GM18858 (cell line): ENCODE data around the gene MAN2B1.
"Not testable (repeated sequence)": the region's sequence is repeated elsewhere in the genome, so short reads cannot be mapped to it uniquely, and the experiment has no call there.

Experiments used
- ATAC-seq: cut with Tn5 transposase; IDR thresholded peaks from one replicate; pipeline ENCODE4 v1.9.1; 2021; ENCODE audit not compliant: unreplicated experiment

MAN2B1 gene

DNA sequence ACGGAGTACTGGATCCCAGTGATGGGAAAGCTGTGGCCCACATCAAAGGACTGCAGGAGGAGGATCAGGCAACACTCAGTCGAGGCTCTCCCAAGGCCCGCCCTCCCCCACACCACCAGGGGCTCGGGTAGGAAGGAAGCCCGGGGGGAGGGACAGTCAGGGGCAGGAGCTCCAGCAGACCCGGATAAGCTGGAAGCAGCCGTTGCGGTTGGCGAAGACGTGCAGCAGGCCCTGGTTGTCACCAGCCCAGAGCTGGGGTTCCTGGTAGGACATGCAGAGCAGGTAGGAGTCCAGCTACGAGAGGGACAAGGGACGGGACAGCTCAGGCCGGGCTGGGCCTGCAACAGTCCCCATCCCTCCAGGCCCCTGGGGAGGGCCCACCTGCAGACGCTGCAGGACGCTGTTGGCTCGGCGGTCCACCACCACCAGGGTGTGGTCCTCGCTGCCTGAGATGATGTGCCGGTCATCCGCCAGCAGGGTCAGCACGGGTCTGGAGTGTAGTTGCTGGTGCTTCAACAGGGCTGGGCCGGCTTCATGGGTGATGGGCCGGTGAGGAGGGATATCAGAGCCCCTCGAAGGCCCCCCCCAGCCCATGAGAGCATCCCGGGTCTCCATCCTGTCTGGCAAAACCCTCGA is 23.2 kb upstream of the MAN2B1 start:
- ATAC-seq, result no peak

DNA sequence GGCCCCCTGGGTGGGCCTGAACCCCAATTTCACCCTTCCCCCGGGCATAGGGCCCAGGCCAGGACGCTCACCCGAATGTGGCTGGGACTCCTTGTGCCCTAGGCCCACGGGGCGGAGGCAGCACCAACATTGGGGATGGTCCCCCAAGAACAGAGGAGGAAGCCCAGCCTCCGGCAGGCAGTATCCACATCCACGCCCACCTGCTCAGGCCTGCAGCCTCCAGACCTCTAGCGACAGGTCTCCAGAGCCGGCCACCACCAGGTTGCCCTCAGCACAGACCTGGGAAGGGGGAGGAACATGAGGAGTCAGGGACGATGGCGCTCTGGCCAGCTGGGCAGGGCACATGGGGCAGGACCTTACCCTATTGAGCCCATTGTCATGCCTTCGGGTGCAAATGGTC is 22.5 kb upstream of the MAN2B1 start:
- ATAC-seq, result no peak

GRCh38 chr19:12687496-12688196 is 21.1 kb upstream of the MAN2B1 start, which contains the start of gene GNG14:
GNG14 (plus strand) TSS chr19:12687998; CDS start chr19:12688049, 51 bp downstream.
- ATAC-seq, result no peak

DNA sequence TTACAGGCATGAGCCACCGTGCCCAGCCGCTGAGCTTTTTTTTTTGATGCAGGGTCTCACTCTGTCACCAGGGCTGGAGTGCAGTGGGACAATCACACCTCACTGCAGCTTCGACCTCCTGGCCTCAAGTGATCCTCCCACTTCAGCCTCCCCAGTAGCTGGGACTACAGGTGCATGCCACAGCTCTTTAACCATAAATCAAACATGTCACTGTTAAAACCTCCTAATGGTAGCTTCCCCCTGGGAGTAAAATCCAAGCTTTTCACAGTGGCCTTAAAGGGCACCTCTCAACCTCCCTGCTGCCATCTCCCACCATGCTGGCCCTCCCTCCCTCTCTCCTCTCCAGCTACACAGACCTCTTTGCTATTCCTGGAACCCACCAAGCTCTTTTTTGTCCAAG is 19.3 kb upstream of the MAN2B1 start:
- no peak for ATAC-seq

- ATAC-seq, result peak; percentile 45
Observed at GRCh38 chr19:12681074-12681987, 14.8 kb upstream of the MAN2B1 start, which contains the start of gene DHPS. DHPS (minus strand) TSS chr19:12681880; CDS start chr19:12681766, 114 bp downstream.

- no peak for ATAC-seq
Observed at GRCh38 chr19:12680034-12680433, 13.5 kb upstream of the MAN2B1 start.

DNA sequence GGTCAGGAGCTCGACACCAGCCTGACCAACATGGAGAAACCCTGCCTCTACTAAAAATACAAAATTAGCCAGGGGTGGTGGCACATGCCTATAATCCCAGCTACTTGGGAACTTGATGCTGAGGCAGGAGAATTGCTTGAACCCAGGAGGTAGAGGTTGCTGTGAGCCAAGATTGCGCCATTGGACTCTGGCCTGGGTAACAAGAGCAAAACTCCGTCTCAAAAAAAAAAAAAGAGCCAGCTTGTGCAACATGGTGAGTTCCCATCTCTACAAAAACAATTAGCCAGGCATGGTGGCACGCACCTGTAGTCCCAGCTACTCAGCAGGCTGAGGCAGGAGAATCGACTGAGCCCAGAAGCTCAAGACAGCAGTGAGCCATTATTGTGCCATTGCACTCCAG is 11.5 kb upstream of the MAN2B1 start:
- not testable (repeated sequence) for ATAC-seq

DNA sequence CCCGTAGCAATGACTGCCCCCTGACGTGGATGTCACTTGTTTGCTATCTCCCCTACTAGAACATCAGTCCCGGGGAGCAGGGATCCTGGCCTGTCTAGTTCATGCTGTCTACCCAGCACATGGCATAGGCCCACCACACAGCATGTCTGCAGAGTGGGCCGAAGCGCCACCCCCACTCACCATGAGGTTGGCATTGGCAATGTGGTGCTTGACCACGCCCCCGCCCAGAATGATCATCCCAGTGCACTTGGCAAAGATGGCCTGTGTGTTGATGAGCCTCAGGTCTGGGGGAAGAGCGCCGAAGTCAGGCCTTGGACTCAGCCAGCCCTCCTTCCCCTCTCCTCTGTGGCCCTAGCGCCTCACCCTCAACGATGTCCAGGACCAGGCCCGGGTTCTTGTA is 10.4 kb upstream of the MAN2B1 start:
- no peak for ATAC-seq

DNA sequence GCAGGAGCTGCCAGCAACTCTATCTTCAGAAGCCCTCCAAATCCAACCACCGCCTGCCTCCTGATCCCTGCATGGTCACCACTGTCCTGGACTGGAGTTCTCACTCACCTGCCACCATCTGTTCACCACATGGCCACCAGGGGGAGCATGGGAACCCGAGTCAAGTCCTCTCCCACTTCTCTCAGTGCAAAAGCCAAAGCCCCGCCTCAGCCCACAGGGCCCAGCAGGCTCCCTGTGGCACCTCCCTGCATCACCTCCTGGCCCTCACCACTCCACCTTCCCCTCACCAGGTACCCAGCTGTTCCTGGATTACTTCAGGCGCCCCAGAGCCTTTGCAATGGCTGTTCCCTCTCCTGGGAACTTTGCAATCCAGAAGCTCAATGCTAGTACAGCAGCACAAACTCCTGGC is 9.8 kb upstream of the MAN2B1 start:
- ATAC-seq, result no peak

- no peak for ATAC-seq
Observed at GRCh38 chr19:12675940-12676339, 9.4 kb upstream of the MAN2B1 start.

GRCh38 chr19:12675399-12675798 is 8.9 kb upstream of the MAN2B1 start:
- no peak for ATAC-seq

- no peak for ATAC-seq
Observed at GRCh38 chr19:12672744-12673143, 6.2 kb upstream of the MAN2B1 start.

DNA sequence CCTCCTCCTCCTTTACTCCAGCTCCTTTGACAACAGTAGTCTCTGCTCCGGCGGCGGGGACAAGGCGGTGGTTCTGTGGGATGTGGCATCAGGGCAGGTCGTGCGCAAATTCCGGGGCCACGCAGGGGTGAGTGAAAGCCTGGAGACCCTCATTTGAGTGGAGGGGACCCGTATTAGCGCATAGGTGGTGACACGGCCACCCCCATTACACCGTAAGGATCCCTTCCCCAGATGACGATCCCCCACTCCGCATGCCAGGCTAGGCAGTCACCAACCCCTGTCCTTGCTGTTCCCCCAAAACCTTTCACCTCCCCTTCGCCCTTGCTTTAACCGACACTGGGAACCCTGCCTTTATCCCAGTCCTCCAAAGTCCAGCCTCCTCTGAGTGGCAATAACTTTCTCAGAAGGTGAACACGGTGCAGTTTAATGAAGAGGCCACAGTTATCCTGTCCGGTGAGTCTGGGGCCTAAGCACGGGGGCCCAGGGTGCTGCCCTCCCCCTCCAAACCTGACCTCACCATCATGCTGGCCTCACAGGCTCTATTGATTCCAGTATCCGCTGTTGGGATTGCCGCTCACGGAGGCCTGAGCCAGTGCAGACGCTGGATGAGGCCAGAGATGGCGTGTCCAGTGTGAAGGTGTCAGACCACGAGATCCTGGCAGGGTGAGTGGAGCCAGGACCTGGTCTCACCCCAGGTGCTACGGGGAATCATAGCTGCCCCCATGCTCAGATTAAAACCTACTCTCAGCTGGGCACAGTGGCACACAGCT is 3.8 kb upstream of the MAN2B1 start:
- no peak for ATAC-seq

DNA sequence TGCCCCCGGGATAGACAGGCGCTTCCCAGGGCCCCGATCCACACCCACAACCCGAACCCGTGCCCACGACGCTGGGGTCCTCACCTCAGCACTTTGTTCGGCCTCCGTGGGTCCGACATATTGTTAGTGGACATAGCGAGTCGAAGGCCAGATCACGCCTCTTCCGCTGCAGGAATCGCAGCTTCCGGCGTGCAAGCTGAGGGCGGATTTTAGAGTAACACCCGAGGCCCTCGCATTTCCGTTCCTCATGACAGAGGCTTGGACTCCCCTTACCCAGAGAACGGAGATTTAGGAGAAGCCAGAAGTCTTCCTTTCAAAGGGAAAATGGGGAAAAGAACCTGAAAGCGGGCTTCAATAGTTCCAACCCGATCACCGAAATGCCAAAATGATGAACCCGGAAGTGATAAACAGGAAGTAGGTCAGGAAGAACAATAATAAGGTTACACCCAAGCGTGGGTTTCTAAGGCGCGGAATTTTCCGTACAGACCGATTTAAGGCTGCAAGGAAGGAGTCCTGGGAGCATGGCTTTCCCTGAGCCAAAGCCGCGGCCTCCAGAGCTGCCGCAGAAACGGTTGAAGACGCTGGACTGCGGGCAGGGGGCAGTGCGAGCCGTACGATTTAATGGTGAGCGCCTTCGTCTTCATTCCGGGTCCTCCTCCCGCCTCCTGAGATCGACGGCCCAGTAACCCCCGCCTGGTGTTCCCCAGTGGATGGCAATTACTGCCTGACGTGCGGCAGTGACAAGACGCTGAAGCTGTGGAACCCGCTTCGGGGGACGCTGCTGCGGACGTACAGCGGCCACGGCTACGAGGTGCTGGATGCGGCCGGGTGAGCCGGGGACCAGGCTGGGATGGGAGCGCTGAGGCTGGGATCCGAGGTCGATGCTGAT is 3.0 kb upstream of the MAN2B1 start:
- no peak for ATAC-seq

DNA sequence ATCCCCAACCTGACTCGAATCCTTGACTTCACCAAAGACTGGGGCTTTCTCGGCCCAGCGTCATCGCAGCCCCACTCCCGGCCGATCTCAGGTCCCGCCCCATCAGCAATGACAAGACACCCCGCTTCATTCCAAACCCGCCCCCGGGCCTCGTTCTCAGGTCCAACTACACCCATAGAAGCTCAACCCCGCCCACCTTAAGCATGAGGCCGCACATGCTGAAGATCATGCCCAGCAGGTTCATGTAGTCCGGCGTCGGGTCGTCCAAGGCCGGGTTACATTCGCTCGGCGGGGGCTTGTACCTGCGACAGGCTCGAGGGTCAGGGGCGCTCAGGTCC is 2.4 kb upstream of the MAN2B1 start:
- ATAC-seq, result no peak

DNA sequence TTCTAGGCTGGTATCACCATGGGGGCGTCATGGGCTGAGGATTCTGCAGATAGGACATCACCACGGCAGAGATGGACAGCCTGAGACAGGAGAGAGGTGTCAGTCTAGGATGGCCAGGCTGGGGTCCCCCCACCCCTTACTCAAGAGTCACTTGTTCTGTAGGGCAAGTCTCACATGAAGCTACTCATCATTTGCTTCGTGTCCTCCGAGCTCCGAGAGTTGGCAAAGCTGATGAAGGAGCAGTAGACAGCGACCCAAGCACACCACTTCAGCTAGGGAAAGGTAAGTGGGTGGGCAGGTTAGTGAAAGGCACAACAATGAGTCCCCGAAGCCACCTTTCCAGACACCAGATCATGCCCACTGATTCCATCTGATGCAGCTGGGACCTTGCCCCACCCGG is 1.8 kb upstream of the MAN2B1 start:
- ATAC-seq, result no peak

DNA sequence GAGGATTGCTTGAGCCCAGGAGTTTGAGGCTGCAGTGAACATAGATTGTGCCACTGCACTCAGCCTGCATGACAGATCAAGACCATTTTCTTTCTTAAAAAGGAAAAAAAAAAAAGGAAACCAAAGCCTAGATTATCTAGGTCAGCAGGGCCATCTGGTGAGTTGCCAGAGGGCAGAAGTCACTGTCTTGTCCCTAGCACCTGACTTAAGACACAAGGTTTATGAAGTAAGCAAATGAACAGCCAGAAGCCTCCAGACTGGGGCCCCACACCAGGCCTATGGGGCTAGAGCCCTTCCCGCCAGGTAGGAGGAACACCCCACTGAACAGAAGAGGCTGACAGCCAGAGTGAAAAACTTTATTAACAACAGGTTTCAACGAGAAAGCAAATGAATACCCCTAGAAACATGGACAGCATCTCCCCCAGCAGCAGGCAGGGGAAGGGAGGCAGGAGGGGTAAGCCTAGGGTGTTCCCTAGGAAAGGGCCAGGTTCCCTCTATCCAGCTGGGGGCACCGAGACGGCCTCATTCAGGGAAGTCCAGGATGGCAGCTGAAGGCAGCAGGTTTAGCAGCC is 1.3 kb upstream of the MAN2B1 start:
- no peak for ATAC-seq

GRCh38 chr19:12665671-12666264 is 774 bp downstream of the MAN2B1 start:
- ATAC-seq, result no peak

- no peak for ATAC-seq
Observed at GRCh38 chr19:12665281-12665573, 1.3 kb downstream of the MAN2B1 start.
